Posterior cingulate gyrus (tissue), 11 donors: ENCODE data around the gene DOCK2.

Experiments used
- DNase-seq, 10 donors: peaks; one replicate each; pipeline versions ENCODE4 v3.0.0 to v3.0.0-alpha.2; 2020 to 2021; ENCODE audit warnings: mixed read lengths in 3 of 10
- intact Hi-C: fragments of 100-400 bp; cut with DNase I; formaldehyde crosslinking; loops from one replicate; pipeline ENCODE4 v1.15.1; 2023

DOCK2 gene

GRCh38 chr5:169999621-170000020 lies 362.5 kb downstream of the DOCK2 start:
- DNase-seq, result no peak
- intact Hi-C loops, result no loop called here

- DNase-seq, result no peak
- intact Hi-C loops, result no loop called here
Observed at GRCh38 chr5:170000155-170000554, 363.1 kb downstream of the DOCK2 start.

- intact Hi-C loops, result no loop called here
- DNase-seq, result no peak
Observed at GRCh38 chr5:170006021-170006420, 368.9 kb downstream of the DOCK2 start.

- intact Hi-C loops, result no loop called here
- DNase-seq, result no peak
Observed at GRCh38 chr5:170008376-170008775, 371.3 kb downstream of the DOCK2 start.

GRCh38 chr5:170010595-170010994 lies 373.5 kb downstream of the DOCK2 start:
- DNase-seq, result no peak
- intact Hi-C loops, result no loop called here

- intact Hi-C loops, result no loop called here
- DNase-seq, result no peak
Observed at GRCh38 chr5:170011751-170012150, 374.7 kb downstream of the DOCK2 start.

- intact Hi-C loops, result no loop called here
- DNase-seq, result no peak
Observed at GRCh38 chr5:170012622-170013021, 375.5 kb downstream of the DOCK2 start.

- intact Hi-C loops, result no loop called here
Observed at GRCh38 chr5:170020423-170020822, 383.3 kb downstream of the DOCK2 start.

GRCh38 chr5:170021506-170021905 lies 384.4 kb downstream of the DOCK2 start:
- intact Hi-C loops, result no loop called here
- DNase-seq, result no peak

More at GRCh38 chr5:170020423-170020822, 383.3 kb downstream of the DOCK2 start:
- no peak for DNase-seq

GRCh38 chr5:170025853-170026252 lies 388.8 kb downstream of the DOCK2 start:
- no peak for DNase-seq
- intact Hi-C loops, result no loop called here

- no peak for DNase-seq
- intact Hi-C loops, result no loop called here
Observed at GRCh38 chr5:170028124-170028523, 391.0 kb downstream of the DOCK2 start.

GRCh38 chr5:170034231-170034630 lies 397.2 kb downstream of the DOCK2 start:
- intact Hi-C loops, result no loop called here
- peak in 1 of 10 donors; percentile 82 for DNase-seq

- intact Hi-C loops, result no loop called here
- no peak for DNase-seq
Observed at GRCh38 chr5:170038241-170038640, 401.2 kb downstream of the DOCK2 start.

- DNase-seq, result no peak
- intact Hi-C loops, result no loop called here
Observed at GRCh38 chr5:170039830-170040229, 402.8 kb downstream of the DOCK2 start.

GRCh38 chr5:170046241-170046640 lies 409.2 kb downstream of the DOCK2 start:
- DNase-seq, result no peak

GRCh38 chr5:170049713-170050112 lies 412.6 kb downstream of the DOCK2 start:
- intact Hi-C loops, result no loop called here
- DNase-seq, result no peak

More at GRCh38 chr5:170046241-170046640, 409.2 kb downstream of the DOCK2 start:
- intact Hi-C loops, result no loop called here

GRCh38 chr5:170053896-170054295 lies 416.8 kb downstream of the DOCK2 start:
- no peak for DNase-seq
- intact Hi-C loops, result no loop called here

GRCh38 chr5:170055606-170056005 lies 418.5 kb downstream of the DOCK2 start:
- DNase-seq, result no peak
- intact Hi-C loops, result no loop called here

- intact Hi-C loops, result no loop called here
- DNase-seq, result no peak
Observed at GRCh38 chr5:170056561-170057267, 419.6 kb downstream of the DOCK2 start.

GRCh38 chr5:170057311-170057710 lies 420.2 kb downstream of the DOCK2 start:
- intact Hi-C loops, result no loop called here

GRCh38 chr5:170059221-170059620 lies 422.1 kb downstream of the DOCK2 start:
- no peak for DNase-seq
- intact Hi-C loops, result no loop called here

More at GRCh38 chr5:170057311-170057710, 420.2 kb downstream of the DOCK2 start:
- DNase-seq, result no peak

GRCh38 chr5:170067152-170067551 lies 430.1 kb downstream of the DOCK2 start:
- intact Hi-C loops, result no loop called here
- DNase-seq, result no peak
